ENCODE results near the gene NAGLU. TPM values are rescaled to one million over a fixed set of nuclear protein-coding genes. Genes with fewer than 3 reads are reported as not detected.

The NAGLU gene
- 21.1 and 21.3 TPM in 2 replicates for total RNA-seq

GRCh38 chr17:42536048-42536371, at the start of gene NAGLU:
Gene NAGLU, plus strand, starts transcription at chr17:42536241. Its CDS starts 32 bp downstream, at chr17:42536273.

GRCh38 chr17:42552736-42553135, 16.7 kb downstream of the NAGLU start, which contains the start of gene HSD17B1:
Gene HSD17B1, plus strand, starts transcription at chr17:42552923. Its CDS starts 11 bp downstream, at chr17:42552934.

GRCh38 chr17:42561897-42562387, 25.9 kb downstream of the NAGLU start, which contains the start of gene COASY:
Gene COASY, plus strand, starts transcription at chr17:42562148. Its CDS starts 475 bp downstream, at chr17:42562623.

GRCh38 chr17:42566883-42567573, 31.0 kb downstream of the NAGLU start, which contains the start of gene MLX:
Gene MLX, plus strand, starts transcription at chr17:42567100. Its CDS starts 25 bp downstream, at chr17:42567125.

GRCh38 chr17:42577532-42578281, 41.7 kb downstream of the NAGLU start, which contains the start of gene PSMC3IP:
Gene PSMC3IP, minus strand, starts transcription at chr17:42577729. Its CDS starts 43 bp downstream, at chr17:42577686.

Other genes starting within 250 kb of the NAGLU start
- gene STAT5A, start 247.7 kb upstream of the NAGLU start, total RNA-seq: 32.8 and 44.1 TPM in 2 replicates
- gene STAT3, start 147.8 kb upstream of the NAGLU start, total RNA-seq: 58.8 and 83.6 TPM in 2 replicates
- gene CAVIN1, start 113.0 kb upstream of the NAGLU start, total RNA-seq: 659 and 669 TPM in 2 replicates
- gene ATP6V0A1, start 77.4 kb upstream of the NAGLU start, total RNA-seq: 17.2 and 35.6 TPM in 2 replicates
- 0.15 and 0.65 TPM in 2 replicates for gene HSD17B1, start 16.7 kb downstream of the NAGLU start, total RNA-seq
- gene COASY, start 25.9 kb downstream of the NAGLU start, total RNA-seq: 8.4 and 9.7 TPM in 2 replicates
- 29.2 and 34.3 TPM in 2 replicates for gene MLX, start 30.9 kb downstream of the NAGLU start, total RNA-seq
- 6.8 and 15.2 TPM in 2 replicates for gene PSMC3IP, start 41.5 kb downstream of the NAGLU start, total RNA-seq
- gene RETREG3, start 73.1 kb downstream of the NAGLU start, total RNA-seq: 62.4 and 64.1 TPM in 2 replicates
- gene TUBG1, start 73.4 kb downstream of the NAGLU start, total RNA-seq: 19.5 and 26.3 TPM in 2 replicates
- gene TUBG2, start 123.0 kb downstream of the NAGLU start, total RNA-seq: 2.6 and 4.1 TPM in 2 replicates
- gene PLEKHH3, start 140.8 kb downstream of the NAGLU start, total RNA-seq: 7.9 and 8.4 TPM in 2 replicates
- gene CCR10, start 145.6 kb downstream of the NAGLU start, total RNA-seq: 0.65 and 2.3 TPM in 2 replicates
- gene CNTNAP1, start 146.3 kb downstream of the NAGLU start, total RNA-seq: 2.6 and 11.2 TPM in 2 replicates
- gene EZH1, start 208.8 kb downstream of the NAGLU start, total RNA-seq: 5.8 and 14.0 TPM in 2 replicates
- 1.9 and 5.2 TPM in 2 replicates for gene RAMP2, start 225.0 kb downstream of the NAGLU start, total RNA-seq
- 61.4 and 62.2 TPM in 2 replicates for gene VPS25, start 237.2 kb downstream of the NAGLU start, total RNA-seq
- gene WNK4, start 244.4 kb downstream of the NAGLU start, total RNA-seq: 0.32 and 0.76 TPM in 2 replicates

All from epithelial cell of umbilical artery (primary cell).